ENCODE data around the gene TGFBR3.

- TF ChIP-seq POLR2A (IDR thresholded peaks at IDR 0.05): no peak
- TF ChIP-seq CTCF (IDR thresholded peaks at IDR 0.05 in 8 of 11, conservative IDR thresholded peaks at IDR 0.05 in 3 of 11): no peak
- TF ChIP-seq POLR2AphosphoS5 (IDR thresholded peaks at IDR 0.05): no peak
Observed at GRCh38 chr1:91669584-91670350, 216.2 kb downstream of the TGFBR3 start.
